ENCODE measurements around the gene DCXR. TPM values are rescaled to one million over a fixed set of nuclear protein-coding genes. Genes with fewer than 3 reads are reported as not detected.
"Not testable (repeated sequence)": the region's sequence is repeated elsewhere in the genome, so short reads cannot be mapped to it uniquely, and the experiment has no call there.

DCXR gene
- polyA plus RNA-seq, 3 donors, result 98.3 to 138 (median 102) TPM

DNA sequence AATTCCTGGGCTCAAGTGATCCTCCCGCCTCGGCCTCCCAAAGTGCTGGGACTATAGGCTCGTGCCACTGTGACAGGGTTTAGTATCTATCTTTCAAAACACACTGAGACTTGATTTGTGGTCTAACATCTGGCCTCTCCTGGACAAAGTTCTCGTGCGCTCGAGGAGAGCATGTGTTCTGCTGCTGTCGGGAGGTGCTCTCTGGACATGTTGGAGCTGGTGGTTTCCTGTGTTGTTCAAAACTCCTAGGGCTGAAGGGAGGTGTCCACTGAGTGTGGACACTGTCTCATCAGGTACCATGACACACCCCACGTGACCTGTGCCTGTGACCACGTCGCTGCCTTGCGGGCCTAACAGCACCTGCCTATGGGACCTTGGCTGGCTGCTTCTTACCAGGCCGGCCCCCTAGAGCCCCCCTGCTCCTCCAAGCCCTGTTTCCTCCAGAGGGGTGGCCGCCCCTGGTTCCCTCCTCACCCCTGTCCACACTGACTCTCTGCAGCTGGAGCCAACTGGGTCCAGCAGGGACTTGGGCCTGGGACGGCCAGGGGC is 8.5 kb upstream of the DCXR start:
- DNase-seq, result no peak

DNA sequence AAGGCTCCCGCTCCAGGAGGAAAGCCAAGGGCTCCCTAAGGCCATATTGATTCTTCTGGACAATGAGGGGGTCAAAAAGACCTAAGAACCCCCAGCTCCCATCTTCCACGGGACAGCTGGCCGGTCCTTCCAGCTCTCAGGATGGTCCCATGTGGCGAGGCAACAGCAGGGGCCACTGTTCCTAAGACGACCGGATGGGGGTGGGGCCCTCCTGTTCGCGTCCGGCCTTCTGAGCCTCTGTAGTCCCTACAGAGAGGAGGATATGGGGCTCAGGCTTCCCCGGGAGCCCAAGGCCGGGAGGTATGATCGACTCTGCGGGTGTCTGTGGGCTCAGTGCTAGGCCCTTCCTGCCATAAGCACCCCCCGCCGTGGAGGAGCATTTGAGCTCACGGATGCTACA is 6.0 kb upstream of the DCXR start:
- no peak for DNase-seq

- no peak for DNase-seq
Observed at GRCh38 chr17:82042649-82043048, 5.2 kb upstream of the DCXR start.

DNA sequence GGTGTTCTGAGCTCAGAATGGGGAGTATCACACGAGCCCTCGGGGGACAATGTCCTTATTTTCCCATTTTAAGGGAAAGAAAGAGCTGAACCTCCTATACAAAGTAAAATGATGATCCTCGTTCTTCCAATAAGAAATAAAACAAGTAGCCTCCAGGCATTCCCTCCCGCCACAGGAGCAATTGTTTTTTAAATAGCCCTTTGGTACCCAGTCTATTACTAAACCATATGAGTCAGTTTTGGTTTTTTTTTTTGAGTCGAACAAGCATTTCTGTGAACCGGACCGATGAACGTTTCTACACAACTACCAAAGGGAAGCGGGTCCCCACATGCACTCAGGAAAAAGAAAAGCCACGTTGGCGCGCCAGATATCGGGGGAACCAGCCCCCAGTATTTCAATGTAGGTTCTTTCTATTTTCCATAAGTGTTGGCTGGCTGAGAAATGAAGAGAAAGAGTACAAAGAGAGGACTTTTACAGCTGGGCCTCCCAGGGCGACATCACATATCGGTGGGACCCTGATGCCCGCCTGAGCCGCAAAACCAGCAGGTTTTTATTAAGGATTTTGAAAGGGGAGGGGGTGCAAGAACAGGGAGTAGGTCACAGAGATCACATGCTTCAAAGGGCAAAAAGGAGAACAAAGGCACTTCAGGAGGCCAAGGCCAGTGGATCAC is 3.8 kb upstream of the DCXR start:
- no peak for DNase-seq

DNA sequence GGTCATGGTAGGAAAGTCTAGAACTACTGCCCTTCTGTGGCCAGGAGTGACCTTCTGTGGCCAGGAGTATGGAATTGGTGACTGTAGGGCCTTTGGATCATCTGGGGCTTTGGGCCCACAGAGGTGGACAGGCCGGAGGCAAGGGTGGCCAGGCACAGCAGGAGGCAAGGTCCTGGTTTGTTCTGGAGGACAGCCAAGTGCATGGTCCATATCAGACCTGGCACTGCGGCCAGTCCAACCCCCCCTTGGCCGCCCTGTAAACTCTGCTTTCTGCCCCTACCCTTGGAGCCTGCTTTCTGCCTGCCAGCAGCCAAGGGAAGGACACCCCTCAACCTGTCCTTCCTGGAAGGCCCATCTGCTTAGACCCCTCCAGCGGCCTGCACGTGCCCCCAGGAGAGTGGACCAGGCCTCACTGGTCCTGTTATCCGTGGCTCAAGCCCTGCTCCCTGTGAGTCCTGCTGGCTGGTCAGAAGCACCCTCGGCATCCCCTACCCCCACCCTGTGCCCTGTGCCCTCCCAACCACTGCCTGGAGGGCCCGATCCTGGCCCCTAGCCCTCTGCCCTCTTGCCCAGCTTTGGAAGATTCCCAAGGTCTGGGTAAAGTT is 2.3 kb upstream of the DCXR start:
- DNase-seq, result no peak

DNA sequence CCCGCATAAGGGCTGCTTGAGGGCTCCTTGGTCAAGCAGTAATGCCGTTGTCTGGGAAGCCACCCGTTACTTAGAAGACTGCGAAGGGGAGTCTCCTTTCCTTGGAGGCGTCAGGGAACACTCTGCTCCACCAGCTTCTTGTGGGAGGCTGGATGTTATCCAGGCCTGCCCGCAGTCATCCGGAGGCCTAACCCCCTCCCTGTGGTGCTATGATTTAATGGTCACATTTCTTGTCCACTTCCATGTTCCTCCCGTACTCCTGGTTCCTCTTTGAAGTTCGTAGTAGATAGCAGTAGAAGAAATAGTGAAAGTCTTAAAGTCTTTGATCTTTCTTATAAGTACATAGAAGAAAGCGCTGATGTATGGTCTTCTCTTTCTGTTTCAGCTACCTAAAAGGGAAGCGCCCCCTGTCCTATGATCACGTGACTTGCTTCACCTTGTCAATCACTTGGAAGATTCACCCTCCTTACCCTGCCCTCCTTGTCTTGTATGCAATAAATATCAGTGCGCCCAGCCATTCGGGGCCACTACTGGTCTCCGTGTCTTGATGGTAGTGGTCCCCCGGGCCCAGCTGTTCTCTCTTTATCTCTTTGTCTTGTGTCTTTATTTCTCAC is 1.4 kb upstream of the DCXR start:
- not testable (repeated sequence) for DNase-seq

DNA sequence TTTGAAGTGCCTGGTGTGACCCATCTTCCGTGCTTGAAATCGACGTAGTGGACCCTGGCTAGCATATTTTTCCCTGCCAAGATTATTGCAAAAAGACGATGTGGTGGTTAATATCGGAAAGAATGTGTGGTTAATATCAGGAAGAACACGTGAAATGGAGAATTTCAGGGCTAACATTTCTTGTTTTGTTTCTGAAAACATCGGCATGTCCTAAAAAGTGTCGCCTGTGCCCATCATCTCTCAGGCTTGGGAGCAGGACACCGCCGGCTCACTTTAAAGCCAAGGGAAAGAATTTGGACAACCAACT is 345 bp upstream of the DCXR start:
- DNase-seq, result no peak

DNA sequence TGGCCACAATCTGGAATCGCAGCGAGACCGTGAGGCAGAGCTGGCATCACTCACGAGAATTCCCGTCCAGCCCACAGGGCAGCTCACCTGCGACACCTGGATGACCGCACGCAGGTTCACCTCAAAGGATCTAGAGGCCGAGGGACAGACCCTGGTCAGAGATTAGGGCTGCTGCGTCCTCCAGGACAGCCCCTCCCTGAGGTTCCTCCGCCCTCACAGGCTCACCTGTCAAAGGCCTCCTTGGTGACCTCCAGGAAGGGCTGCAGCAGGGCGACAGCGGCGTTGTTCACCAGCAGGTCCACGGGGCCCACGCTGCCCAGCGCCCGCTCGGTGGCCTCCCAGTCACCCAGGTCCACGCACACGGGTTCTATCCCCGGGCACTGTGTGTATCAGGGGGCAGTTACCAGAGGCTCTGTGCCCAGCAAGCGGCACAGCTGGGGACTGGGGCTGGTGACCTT is 834 bp downstream of the DCXR start:
- no peak for DNase-seq

- no peak for DNase-seq
Observed at GRCh38 chr17:82035956-82036633, 1.4 kb downstream of the DCXR start.

- no peak for DNase-seq
Observed at GRCh38 chr17:82035488-82035887, 2.0 kb downstream of the DCXR start.

- DNase-seq, result no peak
Observed at GRCh38 chr17:82034371-82035011, 3.0 kb downstream of the DCXR start.

- no peak for DNase-seq
Observed at GRCh38 chr17:82033359-82034085, 4.0 kb downstream of the DCXR start.

GRCh38 chr17:82031885-82032627 is 5.4 kb downstream of the DCXR start:
- DNase-seq, result no peak

GRCh38 chr17:82031303-82031884 is 6.1 kb downstream of the DCXR start, which contains the start of gene RAC3:
Gene RAC3 (plus strand): TSS chr17:82031678. CDS start chr17:82031762, 84 bp downstream.
- DNase-seq, result no peak

GRCh38 chr17:82030470-82031302 is 6.8 kb downstream of the DCXR start:
- DNase-seq, result no peak

GRCh38 chr17:82029990-82030469 is 7.5 kb downstream of the DCXR start:
- DNase-seq, result no peak

DNA sequence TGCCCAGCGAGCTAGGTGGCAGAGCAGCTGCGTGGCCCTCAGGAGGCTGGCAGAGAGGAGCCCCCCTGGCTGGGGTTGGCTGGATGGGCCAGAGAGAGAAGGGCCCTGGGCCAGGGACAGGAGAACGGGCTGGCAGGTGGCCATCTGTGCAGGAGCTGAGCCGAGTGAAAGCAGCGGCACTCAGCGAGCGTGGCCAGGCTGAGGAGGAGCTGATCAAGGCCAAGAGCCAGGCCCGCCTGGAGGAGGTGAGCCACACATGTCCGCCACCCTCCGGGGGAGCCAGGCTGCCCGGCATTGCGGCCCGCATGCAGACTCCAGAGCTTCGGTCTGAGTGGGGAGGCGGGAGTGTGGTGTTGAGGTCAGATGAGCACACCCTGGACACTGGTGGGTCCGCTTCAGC is 8.1 kb downstream of the DCXR start:
- no peak for DNase-seq

- no peak for DNase-seq
Observed at GRCh38 chr17:82028966-82029365, 8.5 kb downstream of the DCXR start.

- no peak for DNase-seq
Observed at GRCh38 chr17:82028246-82028645, 9.3 kb downstream of the DCXR start.
